Erythroblast (primary cell): ENCODE results near the gene AFAP1.

Source experiments
- GATA1 ChIP-seq: IDR thresholded peaks from 2 replicates; pipeline ENCODE4 v1.6.1; 2011; ENCODE audit warnings: low read depth, mild to moderate bottlenecking, control low read depth, low read length, moderate library complexity
- POLR2A ChIP-seq: IDR thresholded peaks from 2 replicates; pipeline ENCODE4 v1.6.1; 2011; ENCODE audit warnings: mild to moderate bottlenecking, low read length

- TF ChIP-seq POLR2A (no peak), GATA1 (no peak)
These were observed 26.8 kb downstream of the AFAP1 start for GRCh38 chr4:7912826-7913225.
